Peyer's patch (tissue), 4 donors: ENCODE results near the gene CNOT9.

Source experiments
- POLR2A ChIP-seq, 2 donors: fragments of 450-650 bp; IDR thresholded peaks; one replicate each; pipeline ENCODE4 v1.5.1; 2017; ENCODE audit warnings: antibody characterized with exemption in 2 of 2, mild to moderate bottlenecking in 2 of 2, moderate library complexity in 2 of 2
- TF ChIP-seq, protein P1 (sequence below), 6 experiments: fragments of 450-650 bp in 4 of 6; fragments of 200-600 bp in 2 of 6; sonication (generic) in 1 of 6; IDR thresholded peaks; one replicate each; pipeline ENCODE4 v1.5.1; 2017 to 2019; ENCODE audit warnings: antibody characterized with exemption in 6 of 6, mild to moderate bottlenecking in 3 of 6, moderate library complexity in 1 of 6

DNA sequence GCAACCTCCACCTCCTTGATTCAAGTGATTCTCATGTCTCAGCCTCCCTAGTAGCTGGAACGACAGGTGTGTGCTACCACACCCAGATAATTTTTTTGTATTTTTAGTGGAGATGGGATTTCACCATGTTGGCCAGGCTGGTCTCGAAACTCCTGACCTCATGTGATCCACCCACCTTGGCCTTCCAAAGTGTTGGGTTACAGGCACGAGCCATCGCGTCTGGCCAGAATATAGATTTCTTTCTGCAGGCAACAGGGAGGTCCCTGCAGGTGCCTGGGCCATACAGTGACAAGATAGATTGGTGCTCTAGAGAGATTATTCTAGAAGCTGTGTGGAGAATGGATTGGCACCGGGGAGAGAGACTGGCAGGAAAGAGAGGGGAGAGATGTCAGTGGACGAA lies 52.4 kb downstream of the CNOT9 start:
- TF ChIP-seq, protein P1, sequence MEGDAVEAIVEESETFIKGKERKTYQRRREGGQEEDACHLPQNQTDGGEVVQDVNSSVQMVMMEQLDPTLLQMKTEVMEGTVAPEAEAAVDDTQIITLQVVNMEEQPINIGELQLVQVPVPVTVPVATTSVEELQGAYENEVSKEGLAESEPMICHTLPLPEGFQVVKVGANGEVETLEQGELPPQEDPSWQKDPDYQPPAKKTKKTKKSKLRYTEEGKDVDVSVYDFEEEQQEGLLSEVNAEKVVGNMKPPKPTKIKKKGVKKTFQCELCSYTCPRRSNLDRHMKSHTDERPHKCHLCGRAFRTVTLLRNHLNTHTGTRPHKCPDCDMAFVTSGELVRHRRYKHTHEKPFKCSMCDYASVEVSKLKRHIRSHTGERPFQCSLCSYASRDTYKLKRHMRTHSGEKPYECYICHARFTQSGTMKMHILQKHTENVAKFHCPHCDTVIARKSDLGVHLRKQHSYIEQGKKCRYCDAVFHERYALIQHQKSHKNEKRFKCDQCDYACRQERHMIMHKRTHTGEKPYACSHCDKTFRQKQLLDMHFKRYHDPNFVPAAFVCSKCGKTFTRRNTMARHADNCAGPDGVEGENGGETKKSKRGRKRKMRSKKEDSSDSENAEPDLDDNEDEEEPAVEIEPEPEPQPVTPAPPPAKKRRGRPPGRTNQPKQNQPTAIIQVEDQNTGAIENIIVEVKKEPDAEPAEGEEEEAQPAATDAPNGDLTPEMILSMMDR (IDR thresholded peaks at IDR 0.05) = no peak
- no peak for TF ChIP-seq POLR2A (IDR thresholded peaks at IDR 0.05)
